Measurements from ENCODE around the gene UROC1. TPM values are rescaled to one million over a fixed set of nuclear protein-coding genes. Genes with fewer than 3 reads are reported as not detected.

The UROC1 gene
- total RNA-seq, 1 experiment from 2014 or later = not detected

DNA sequence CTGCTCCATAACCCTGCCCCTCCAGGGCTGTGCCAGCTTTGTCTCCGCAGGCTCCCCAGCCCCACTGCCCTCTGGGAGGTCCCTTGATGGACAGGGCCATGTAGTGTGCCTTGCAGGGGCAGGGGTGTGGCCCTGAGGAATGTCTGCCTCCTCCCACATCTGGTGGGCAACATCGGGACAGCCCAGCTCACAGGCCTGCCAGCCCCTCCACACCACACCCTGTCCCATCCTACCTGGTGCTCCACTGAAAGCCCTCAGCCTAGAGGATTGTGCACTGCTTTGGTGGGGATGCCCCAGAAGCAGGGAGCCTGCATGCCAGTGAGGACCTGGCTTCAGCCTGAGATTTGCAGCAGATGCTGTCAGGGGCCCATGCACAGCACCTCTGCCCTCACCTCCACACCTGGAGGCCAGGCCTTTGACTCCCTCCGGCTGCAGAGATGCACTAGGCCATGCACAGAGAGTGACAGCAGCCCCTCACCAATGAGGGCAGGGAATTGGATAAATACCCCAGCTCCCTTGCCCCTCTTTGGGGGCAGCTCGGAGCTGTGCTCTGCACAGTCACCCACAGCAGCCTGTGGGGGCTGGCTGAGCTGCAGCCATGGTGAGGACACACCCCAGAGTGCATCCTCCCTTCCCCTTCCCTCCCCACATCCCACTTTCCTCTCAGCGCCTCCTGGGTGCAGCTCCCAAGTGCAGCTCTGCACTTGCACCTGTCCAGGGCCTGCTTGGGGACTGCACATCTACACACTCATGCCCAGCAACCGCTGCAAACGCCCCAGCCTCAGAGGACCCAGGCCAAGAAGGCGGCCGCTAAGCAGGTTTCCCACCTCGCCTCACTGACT, 38.4 kb upstream of the UROC1 start:
- POLR2A ChIA-PET (ENCODE audit: unreplicated experiment) = no interaction called here
- no peaks in the 10 kb centered on the region for H3F3A ChIP-seq (ENCODE audit: insufficient read depth, low read depth)

DNA sequence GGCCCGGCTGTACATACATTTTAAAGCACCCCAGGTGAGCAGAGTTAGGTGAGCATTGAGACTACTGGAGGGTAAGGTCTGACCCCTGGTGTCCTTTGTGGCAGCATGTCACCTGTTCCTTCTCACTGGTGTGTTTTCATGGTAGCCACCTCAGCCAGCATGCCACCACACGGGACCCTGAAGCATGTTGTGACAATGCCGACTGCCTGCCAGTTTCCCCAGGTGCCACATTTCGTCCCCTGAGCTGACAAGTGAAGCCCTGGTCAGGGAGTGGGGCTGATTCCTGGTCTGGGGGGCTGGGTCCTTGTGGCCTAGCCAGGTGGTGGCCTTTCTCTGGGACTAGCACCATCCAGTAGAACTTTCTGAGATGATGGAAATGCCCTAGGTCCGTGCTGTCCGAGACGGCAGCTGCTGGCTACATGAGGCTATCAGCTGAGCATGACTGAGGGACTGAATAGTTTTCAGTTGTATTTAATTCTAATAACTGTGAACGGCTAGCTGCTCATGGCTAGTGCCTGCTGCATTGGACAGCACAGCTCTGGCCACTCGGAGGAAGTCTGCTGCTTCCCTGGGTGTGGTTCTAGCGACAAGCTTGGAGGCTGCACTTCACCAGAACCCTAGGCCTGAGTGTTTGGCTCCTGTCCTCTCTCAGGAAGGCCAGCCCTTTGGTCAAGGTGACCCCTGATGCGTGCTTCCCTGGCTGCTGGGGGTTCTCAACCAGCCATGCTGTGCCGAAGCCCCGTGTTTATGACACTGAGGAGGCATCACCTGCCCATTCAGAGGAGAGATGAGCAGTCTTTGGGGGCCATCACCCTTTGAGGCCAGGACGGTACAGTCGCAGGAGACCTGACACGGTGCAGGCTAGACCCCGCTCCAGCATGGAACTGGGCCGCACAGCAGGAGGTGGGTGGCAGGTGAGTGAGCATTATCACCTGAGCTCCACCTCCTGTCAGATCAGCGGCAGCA, 37.3 kb upstream of the UROC1 start:
- no peaks in the 10 kb centered on the region for H3K9me3 ChIP-seq (ENCODE audit: insufficient read depth, low read depth)
- H3K27ac ChIP-seq = no peak overlapping the region
- POLR2A ChIA-PET (ENCODE audit: unreplicated experiment) = no interaction called here
- H3K36me3 ChIP-seq (ENCODE audit: low read depth) = no peaks in the 10 kb centered on the region
- no TSS peak for BruUV-seq (replicated peaks)
- no peaks in the 10 kb centered on the region for H3K9me2 ChIP-seq (ENCODE audit: insufficient read depth)
- DNase-seq = no peak
- TF ChIP-seq CTCF (conservative IDR thresholded peaks at IDR 0.05) (no peak), EZH2 (IDR thresholded peaks at IDR 0.05; ENCODE audit: low read depth) (no peak)
- CTCF ChIA-PET = no interaction called here
- H4K20me1 ChIP-seq (ENCODE audit: insufficient read depth) = no peaks in the 10 kb centered on the region
- no peak overlapping the region for H3K4me2 ChIP-seq
- H2AFZ ChIP-seq = no peak overlapping the region
- H3K4me3 ChIP-seq = no peak overlapping the region
- H3K4me1 ChIP-seq (replicated peaks; ENCODE audit: insufficient read depth) = no peaks in the 10 kb centered on the region
- intact Hi-C loops (cut with micrococcal nuclease; ENCODE audit: unreplicated experiment) = no loop called here
- no peaks in the 10 kb centered on the region for H3F3A ChIP-seq (ENCODE audit: insufficient read depth, low read depth)
- no peaks in the 10 kb centered on the region for H3K79me2 ChIP-seq (ENCODE audit: low read depth)
- H3K27me3 ChIP-seq (ENCODE audit: insufficient read depth, low read depth) = peaks cover 27% of the 10 kb centered on the region

More for the DNA sequence above, 38.4 kb upstream of the UROC1 start:
- H3K9me3 ChIP-seq (ENCODE audit: insufficient read depth, low read depth) = no peaks in the 10 kb centered on the region
- no peaks in the 10 kb centered on the region for H3K79me2 ChIP-seq (ENCODE audit: low read depth)
- H3K27me3 ChIP-seq (ENCODE audit: insufficient read depth, low read depth) = peaks cover 25% of the 10 kb centered on the region
- intact Hi-C loops (cut with micrococcal nuclease; ENCODE audit: unreplicated experiment) = no loop called here
- TF ChIP-seq EZH2 (IDR thresholded peaks at IDR 0.05; ENCODE audit: low read depth) = no peak
- TF ChIP-seq CTCF (conservative IDR thresholded peaks at IDR 0.05) = no peak
- no peak for DNase-seq
- BruUV-seq (replicated peaks) = no TSS peak
- no peak overlapping the region for H2AFZ ChIP-seq
- H3K4me1 ChIP-seq (replicated peaks; ENCODE audit: insufficient read depth) = no peaks in the 10 kb centered on the region
- no peak overlapping the region for H3K4me3 ChIP-seq
- H3K27ac ChIP-seq = no peak overlapping the region
- H3K36me3 ChIP-seq (ENCODE audit: low read depth) = no peaks in the 10 kb centered on the region
- CTCF ChIA-PET = no interaction called here
- no peaks in the 10 kb centered on the region for H3K9me2 ChIP-seq (ENCODE audit: insufficient read depth)
- H3K4me2 ChIP-seq = no peak overlapping the region
- H4K20me1 ChIP-seq (ENCODE audit: insufficient read depth) = no peaks in the 10 kb centered on the region

DNA sequence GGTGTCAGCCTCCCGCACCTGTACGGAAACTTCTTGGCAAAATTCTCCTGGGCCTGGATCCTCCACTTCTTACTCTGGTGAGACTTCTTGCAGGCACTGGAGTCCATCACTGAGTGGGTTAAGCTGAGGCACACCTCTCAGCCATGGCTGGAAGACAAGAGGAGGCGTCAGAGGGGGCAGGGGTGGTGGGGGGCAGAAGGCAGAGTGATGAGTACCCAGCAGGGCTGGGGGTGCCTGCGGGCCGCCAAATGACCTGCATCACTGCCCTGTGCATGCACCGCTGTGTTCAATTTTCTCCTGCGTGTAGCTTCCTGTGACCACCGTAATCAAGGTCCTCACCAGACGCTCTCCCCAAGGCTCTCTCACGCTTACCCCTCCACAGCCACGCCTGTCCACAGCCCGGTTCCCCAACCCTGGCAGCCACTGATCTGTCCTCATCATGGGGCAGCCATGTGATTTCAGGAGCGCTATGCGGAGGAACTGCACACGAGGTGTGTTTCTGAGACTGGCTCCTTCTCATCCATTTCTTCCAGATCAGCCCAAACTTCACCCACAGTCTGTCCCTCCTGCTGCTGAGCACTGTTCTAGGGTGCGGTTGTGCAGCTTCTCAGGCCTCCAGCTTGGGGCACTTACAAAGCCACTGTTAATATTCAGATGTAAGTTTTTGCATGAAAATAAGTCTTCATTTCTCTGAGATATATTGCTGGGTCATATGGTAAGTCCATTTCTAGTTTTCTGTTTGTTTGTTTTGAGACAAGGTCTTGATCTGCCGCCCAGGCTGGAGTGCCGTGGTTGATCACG, 35.9 kb upstream of the UROC1 start:
- Histone ChIP-seq H2AFZ (no peak overlapping the region), H3K4me3 (no peak overlapping the region), H3K36me3 (ENCODE audit: low read depth) (no peaks in the 10 kb centered on the region), H3K27me3 (ENCODE audit: insufficient read depth, low read depth) (peaks cover 38% of the 10 kb centered on the region), H3K9me3 (ENCODE audit: insufficient read depth, low read depth) (no peaks in the 10 kb centered on the region), H3K27ac (no peak overlapping the region), H3K9me2 (ENCODE audit: insufficient read depth) (no peaks in the 10 kb centered on the region), H3K79me2 (ENCODE audit: low read depth) (no peaks in the 10 kb centered on the region), H4K20me1 (ENCODE audit: insufficient read depth) (no peaks in the 10 kb centered on the region; the same call in 1 of the 2 replicates), H3K4me2 (no peak overlapping the region), H3K4me1 (replicated peaks; ENCODE audit: insufficient read depth) (no peaks in the 10 kb centered on the region), H3F3A (ENCODE audit: insufficient read depth, low read depth) (no peaks in the 10 kb centered on the region)
- no peak for TF ChIP-seq EZH2 (IDR thresholded peaks at IDR 0.05; ENCODE audit: low read depth)
- no peak for TF ChIP-seq CTCF (conservative IDR thresholded peaks at IDR 0.05)
- DNase-seq = no peak
- intact Hi-C loops (cut with micrococcal nuclease; ENCODE audit: unreplicated experiment) = no loop called here
- ChIA-PET CTCF (interaction anchor here (0.7 kb wide), 1 partner anchor 29 kb away, joined by 13 read pairs; the partner anchor contains the start of gene CHST13), POLR2A (ENCODE audit: unreplicated experiment) (interaction anchor here (0.6 kb wide), 1 partner anchor 1414 kb away, joined by 4 read pairs; no protein-coding TSS in a partner anchor)
- no TSS peak for BruUV-seq (replicated peaks)

All from PC-9 (cell line).